Measurements from ENCODE around the gene GALNT10. TPM values are rescaled to one million over a fixed set of nuclear protein-coding genes. Genes with fewer than 3 reads are reported as not detected.

GALNT10 gene
- total RNA-seq, 1 experiment from 2014 or later: 27.8 TPM

GRCh38 chr5:154351566-154351965, 161.0 kb downstream of the GALNT10 start:
- ChIA-PET RAD21 (ENCODE audit: low non-redundant PET in 1 of 2, low total read pairs in 2 of 2, uncharacterized antibody in 2 of 2, unreplicated experiment in 2 of 2) (no interaction called here), CTCF (no interaction called here), POLR2A (no interaction called here)
- no peaks in the 10 kb centered on the region for H3K79me2 ChIP-seq (ENCODE audit: insufficient read depth, low read length)
- no TSS peak for BruUV-seq (replicated peaks)
- H3K4me3 ChIP-seq (replicated peaks in 1 of 2; ENCODE audit: low read depth in 1 of 2, low read length in 2 of 2): no peak overlapping the region
- H3K4me2 ChIP-seq (ENCODE audit: low read length): no peak overlapping the region
- TF ChIP-seq POLR2A (IDR thresholded peaks at IDR 0.05; ENCODE audit: borderline replicate concordance, extremely low read depth, insufficient read depth, insufficient read length) (no peak), EGR1 (IDR thresholded peaks at IDR 0.05; ENCODE audit: low read depth) (no peak), POLR2AphosphoS5 (IDR thresholded peaks at IDR 0.05; ENCODE audit: low read depth, low read length) (no peak), SRF (IDR thresholded peaks at IDR 0.05; ENCODE audit: low read depth) (no peak), ZFX (IDR thresholded peaks at IDR 0.05) (no peak), SIN3A (IDR thresholded peaks at IDR 0.05; ENCODE audit: low read depth) (no peak), ELF1 (IDR thresholded peaks at IDR 0.05; ENCODE audit: borderline replicate concordance, low read depth) (no peak)
- no peak for DNase-seq (ENCODE audit: low read depth, low spot score)
- no peaks in the 10 kb centered on the region for H4K20me1 ChIP-seq (ENCODE audit: insufficient read depth)
- peaks cover 12 to 22% of the 10 kb centered on the region in 2 experiments for H3K4me1 ChIP-seq (ENCODE audit: control insufficient read depth in 1 of 2, insufficient read depth in 2 of 2, low read length in 2 of 2)
- H3K9me3 ChIP-seq (ENCODE audit: control insufficient read depth in 1 of 2, insufficient read depth in 1 of 2, low read depth in 1 of 2, low read length in 2 of 2): no peaks in the 10 kb centered on the region
- ATAC-seq: no peak
- no peak overlapping the region for H2AFZ ChIP-seq (ENCODE audit: low read depth, low read length, poor library complexity, severe bottlenecking)
- no peaks in the 10 kb centered on the region for H3K36me3 ChIP-seq (ENCODE audit: control insufficient read depth in 1 of 2, insufficient read depth in 2 of 2, low read length in 2 of 2)
- no peaks in the 10 kb centered on the region for H3K27me3 ChIP-seq (ENCODE audit: insufficient read depth, low read length)
- H3K27ac ChIP-seq (ENCODE audit: low read depth, low read length): no peak overlapping the region
- no peak overlapping the region for H3K9ac ChIP-seq (ENCODE audit: low read length)
- H3K9me2 ChIP-seq (ENCODE audit: insufficient read depth): no peaks in the 10 kb centered on the region
- intact Hi-C loops (cut with micrococcal nuclease): no loop called here

GRCh38 chr5:154352960-154353548, 162.5 kb downstream of the GALNT10 start:
- no peaks in the 10 kb centered on the region for H4K20me1 ChIP-seq (ENCODE audit: insufficient read depth)
- ChIA-PET POLR2A (no interaction called here), CTCF (no interaction called here), RAD21 (ENCODE audit: low non-redundant PET in 1 of 2, low total read pairs in 2 of 2, uncharacterized antibody in 2 of 2, unreplicated experiment in 2 of 2) (no interaction called here)
- DNase-seq (ENCODE audit: low read depth, low spot score): no peak
- no peak for ATAC-seq
- no peaks in the 10 kb centered on the region for H3K27me3 ChIP-seq (ENCODE audit: insufficient read depth, low read length)
- no peak overlapping the region for H3K9ac ChIP-seq (ENCODE audit: low read length)
- H3K36me3 ChIP-seq (ENCODE audit: control insufficient read depth in 1 of 2, insufficient read depth in 2 of 2, low read length in 2 of 2): no peaks in the 10 kb centered on the region
- H3K9me2 ChIP-seq (ENCODE audit: insufficient read depth): no peaks in the 10 kb centered on the region
- H3K4me2 ChIP-seq (ENCODE audit: low read length): no peak overlapping the region
- peaks cover 14 to 26% of the 10 kb centered on the region in 2 experiments for H3K4me1 ChIP-seq (ENCODE audit: control insufficient read depth in 1 of 2, insufficient read depth in 2 of 2, low read length in 2 of 2)
- no peak overlapping the region for H3K4me3 ChIP-seq (replicated peaks in 1 of 2; ENCODE audit: low read depth in 1 of 2, low read length in 2 of 2)
- intact Hi-C loops (cut with micrococcal nuclease): no loop called here
- no peaks in the 10 kb centered on the region for H3K9me3 ChIP-seq (ENCODE audit: control insufficient read depth in 1 of 2, insufficient read depth in 1 of 2, low read depth in 1 of 2, low read length in 2 of 2)
- no peaks in the 10 kb centered on the region for H3K79me2 ChIP-seq (ENCODE audit: insufficient read depth, low read length)
- no peak overlapping the region for H3K27ac ChIP-seq (ENCODE audit: low read depth, low read length)
- no TSS peak for BruUV-seq (replicated peaks)
- H2AFZ ChIP-seq (ENCODE audit: low read depth, low read length, poor library complexity, severe bottlenecking): no peak overlapping the region
- no peak for TF ChIP-seq EZH2phosphoT487 (IDR thresholded peaks at IDR 0.05; ENCODE audit: borderline replicate concordance)
- no peak for TF ChIP-seq ZFX (IDR thresholded peaks at IDR 0.05)
- no peak for TF ChIP-seq TCF7L2 (IDR thresholded peaks at IDR 0.05; ENCODE audit: borderline replicate concordance, extremely low read depth, insufficient read depth, insufficient read length)
- no peak for TF ChIP-seq RAD21 (IDR thresholded peaks at IDR 0.05; ENCODE audit: low read depth)
- no peak for TF ChIP-seq ATF3 (IDR thresholded peaks at IDR 0.05)
- TF ChIP-seq ZNF274 (IDR thresholded peaks at IDR 0.05; ENCODE audit: low read depth, low read length): no peak
- no peak for TF ChIP-seq SRF (IDR thresholded peaks at IDR 0.05; ENCODE audit: low read depth)
- no peak for TF ChIP-seq EGR1 (IDR thresholded peaks at IDR 0.05; ENCODE audit: low read depth)
- no peak for TF ChIP-seq ELF1 (IDR thresholded peaks at IDR 0.05; ENCODE audit: borderline replicate concordance, low read depth)
- no peak for TF ChIP-seq CTCF (IDR thresholded peaks at IDR 0.05 in 2 of 3, conservative IDR thresholded peaks at IDR 0.05 in 1 of 3; ENCODE audit: borderline replicate concordance in 1 of 3, insufficient read depth in 1 of 3, low read depth in 2 of 3, low read length in 2 of 3)
- no peak for TF ChIP-seq JUND (IDR thresholded peaks at IDR 0.05)
- no peak for TF ChIP-seq SP1 (IDR thresholded peaks at IDR 0.05; ENCODE audit: low read depth)
- TF ChIP-seq SIN3A (IDR thresholded peaks at IDR 0.05; ENCODE audit: low read depth): no peak
- no peak for TF ChIP-seq CEBPB (IDR thresholded peaks at IDR 0.05; ENCODE audit: low read depth)
- no peak for TF ChIP-seq ZBTB33 (IDR thresholded peaks at IDR 0.05; ENCODE audit: extremely low read depth, insufficient replicate concordance, low read length)
- TF ChIP-seq MAX (IDR thresholded peaks at IDR 0.05): no peak

Data from HCT116 (cell line).